K562 (cell line): ENCODE data around the gene EPB41L4A. TPM values are rescaled to one million over a fixed set of nuclear protein-coding genes. Genes with fewer than 3 reads are reported as not detected.

Source experiments
- ATAC-seq: fragments of 200-7000 bp; cut with Tn5 transposase; 3 replicates; pipeline ENCODE4 v1.9.1; 2020; ENCODE audit warnings: moderate library complexity
- BruUV-seq: library from RNA; stranded (reverse); fragments of 400-500 nt; replicated peaks from 2 replicates; lab custom pipeline; 2021; lab: Mats Ljungman, UMichigan
- CTCF ChIA-PET: fragments of 300-600 bp; formaldehyde crosslinking; extraction: SDS; loops from one replicate; lab custom pipeline; 2021; ENCODE audit warnings: low intra/inter-chr PET ratio; lab: Yijun Ruan, JAX
- POLR2A ChIA-PET: fragments of 300-600, 350-650 bp; sonication (Branson Sonifier 250); formaldehyde crosslinking; extraction: SDS; loops from one replicate; lab custom pipeline; 2021; ENCODE audit warnings: antibody characterized with exemption, inconsistent platforms; lab: Yijun Ruan, JAX
- DNase-seq, 4 experiments: peaks; one replicate each; pipeline versions ENCODE4 v3.0.0 to v3.0.0-alpha.2; 2011 to 2018; ENCODE audit warnings: low spot score in 3 of 4, mixed read lengths in 3 of 4; ENCODE audit errors: extremely low read depth in 1 of 4
- FAIRE-seq: peaks from 2 replicates; lab custom pipeline; 2011; peaks lifted over from hg19 to GRCh38; lab: Jason Lieb, UNC
- H2AFZ ChIP-seq: 2 replicates; pipeline ENCODE4 v1.6.0; 2011; ENCODE audit warnings: low read depth, low read length, control low read depth, inconsistent platforms
- H3K27ac ChIP-seq: fragments of 200-600 bp; 3 replicates; pipeline ENCODE4 v1.8.0; 2011; ENCODE audit warnings: low read depth, mild to moderate bottlenecking, control low read depth, inconsistent platforms, low read length, moderate library complexity, mixed read lengths; ENCODE audit errors: extremely low read depth
- H3K27me3 ChIP-seq, 2 experiments: fragments of 300-600 bp in 1 of 2; 2 replicates in 1 of 2; 3 replicates in 1 of 2; pipeline versions ENCODE4 v1.6.0 to v1.8.0; 2011; ENCODE audit warnings: inconsistent platforms in 2 of 2, low read length in 2 of 2, mild to moderate bottlenecking in 1 of 2, mixed read lengths in 1 of 2, moderate library complexity in 1 of 2; ENCODE audit not compliant: control insufficient read depth in 2 of 2, insufficient read depth in 2 of 2
- H3K36me3 ChIP-seq: fragments of 300-600 bp; 3 replicates; pipeline ENCODE4 v1.8.0; 2011; ENCODE audit warnings: mild to moderate bottlenecking, low read length, inconsistent platforms; ENCODE audit not compliant: control insufficient read depth, insufficient read depth
- H3K4me1 ChIP-seq, 2 experiments: fragments of 200-600 bp in 1 of 2; replicated peaks in 1 of 2; 2 replicates in 1 of 2; 3 replicates in 1 of 2; pipeline versions ENCODE4 v1.5.1 to v1.8.0; 2011; ENCODE audit warnings: inconsistent platforms in 2 of 2, low read length in 2 of 2, mild to moderate bottlenecking in 1 of 2, mixed read lengths in 1 of 2, moderate library complexity in 1 of 2; ENCODE audit not compliant: control insufficient read depth in 2 of 2, insufficient read depth in 2 of 2
- H3K4me2 ChIP-seq: 2 replicates; pipeline ENCODE4 v1.6.1; 2011; ENCODE audit warnings: low read length, control low read depth, inconsistent platforms, mixed read lengths; ENCODE audit not compliant: insufficient read depth
- H3K4me3 ChIP-seq: fragments of 200-600 bp; sonication (generic), shearing (Covaris generic); 2 replicates; pipeline ENCODE4 v1.5.1; 2016; ENCODE audit warnings: control low read depth, inconsistent platforms
- H3K79me2 ChIP-seq: fragments of 200-600 bp; 3 replicates; pipeline ENCODE4 v1.8.0; 2011; ENCODE audit warnings: low read length, inconsistent platforms; ENCODE audit not compliant: control insufficient read depth, insufficient read depth
- H3K9ac ChIP-seq, 2 experiments: 2 replicates each; pipeline versions ENCODE4 v1.6.0 to v1.6.1; 2011; ENCODE audit warnings: low read depth in 2 of 2, low read length in 2 of 2, control low read depth in 1 of 2, inconsistent platforms in 1 of 2, mild to moderate bottlenecking in 1 of 2, mixed read lengths in 1 of 2; ENCODE audit not compliant: insufficient read depth in 1 of 2
- H3K9me1 ChIP-seq: one replicate; pipeline ENCODE4 v1.6.0; 2011; ENCODE audit warnings: inconsistent platforms, mild to moderate bottlenecking, low read length, moderate library complexity; ENCODE audit not compliant: control insufficient read depth, insufficient read depth
- H3K9me3 ChIP-seq: replicated peaks from 2 replicates; pipeline ENCODE4 v1.5.1; 2011; ENCODE audit warnings: low read depth, low read length, inconsistent platforms; ENCODE audit not compliant: control insufficient read depth, insufficient read depth
- H4K20me1 ChIP-seq: replicated peaks from 2 replicates; pipeline ENCODE4 v1.6.1; 2011; ENCODE audit warnings: low read length, inconsistent platforms, mixed read lengths; ENCODE audit not compliant: control insufficient read depth, insufficient read depth
- ARID2 ChIP-seq: fragments of 450-650 bp; IDR thresholded peaks from 2 replicates; pipeline ENCODE4 v1.6.1; 2017; ENCODE audit warnings: antibody characterized with exemption, mild to moderate bottlenecking
- CBX2 ChIP-seq: fragments of 200-600 bp; sonication (generic); IDR thresholded peaks from one replicate; pipeline ENCODE4 v1.6.1; 2012; ENCODE audit warnings: mild to moderate bottlenecking, low read length, inconsistent platforms; ENCODE audit not compliant: insufficient read depth, poor library complexity, severe bottlenecking
- DDX20 ChIP-seq: fragments of 450-650 bp; IDR thresholded peaks from 2 replicates; pipeline ENCODE4 v1.6.1; 2016; ENCODE audit warnings: missing genetic modification characterization, low read depth, mild to moderate bottlenecking, missing compliant biosample characterization, moderate library complexity
- GABPA ChIP-seq: fragments of 200-800 bp; sonication (Bioruptor generic); conservative IDR thresholded peaks from 2 replicates; pipeline ENCODE4 v1.6.1; 2016; ENCODE audit warnings: low read depth, missing genetic modification characterization, missing compliant biosample characterization
- HINFP ChIP-seq: fragments of 450-650 bp; conservative IDR thresholded peaks from 2 replicates; pipeline ENCODE4 v1.6.1; 2016; ENCODE audit warnings: missing genetic modification characterization, low read depth, mild to moderate bottlenecking, control low read depth, missing compliant biosample characterization
- MAFF ChIP-seq: IDR thresholded peaks from 2 replicates; pipeline ENCODE4 v1.6.1; 2012; ENCODE audit warnings: low read length, improper control_type of control experiment
- MEIS2 ChIP-seq: fragments of 450-650 bp; IDR thresholded peaks from 2 replicates; pipeline ENCODE4 v1.6.1; 2014; ENCODE audit warnings: mild to moderate bottlenecking; ENCODE audit not compliant: partially characterized antibody
- NR1H2 ChIP-seq: sonication (generic); formaldehyde crosslinking; IDR thresholded peaks from 2 replicates; pipeline ENCODE4 v1.4.0; 2020; ENCODE audit warnings: mild to moderate bottlenecking, missing genetic modification reagents
- PHF8 ChIP-seq: fragments of 200-600 bp; sonication (generic); IDR thresholded peaks from 2 replicates; pipeline ENCODE4 v1.6.1; 2012; ENCODE audit warnings: mixed run types, mild to moderate bottlenecking, inconsistent platforms, low read length, moderate library complexity, borderline replicate concordance
- RAD51 ChIP-seq: fragments of 450-650 bp; IDR thresholded peaks from 2 replicates; pipeline ENCODE4 v1.7.1; 2016; ENCODE audit warnings: low read depth, mild to moderate bottlenecking, borderline replicate concordance
- RHOXF2B ChIP-seq: fragments of 250-450 bp; sonication (Bioruptor Pico); conservative IDR thresholded peaks from 2 replicates; pipeline ENCODE4 v1.5.1; 2021
- SIN3B ChIP-seq: fragments of 450-650 bp; IDR thresholded peaks from 2 replicates; pipeline ENCODE4 v1.6.1; 2017; ENCODE audit warnings: low read depth, mild to moderate bottlenecking, moderate library complexity
- SIX5 ChIP-seq, 2 experiments: IDR thresholded peaks; 2 replicates each; pipeline ENCODE4 v1.6.1; 2011; ENCODE audit warnings: low read length in 2 of 2, borderline replicate concordance in 1 of 2, low read depth in 1 of 2, mild to moderate bottlenecking in 1 of 2, moderate library complexity in 1 of 2; ENCODE audit not compliant: insufficient read depth in 1 of 2
- TEAD4 ChIP-seq, 2 experiments: sonication (generic) in 1 of 2; formaldehyde crosslinking in 1 of 2; IDR thresholded peaks; 2 replicates each; pipeline versions ENCODE4 v1.6.1 to v1.8.0; 2012 to 2022; ENCODE audit warnings: borderline replicate concordance in 1 of 2, inconsistent platforms in 1 of 2, low read length in 1 of 2, mild to moderate bottlenecking in 1 of 2, missing genetic modification reagents in 1 of 2
- ZNF175 ChIP-seq: fragments of 200-800 bp; sonication (Bioruptor generic); IDR thresholded peaks from 2 replicates; pipeline ENCODE4 v1.6.1; 2016; ENCODE audit warnings: low read depth, mild to moderate bottlenecking, missing genetic modification characterization, missing compliant biosample characterization
- ZNF280A ChIP-seq: fragments of 450-650 bp; IDR thresholded peaks from 2 replicates; pipeline ENCODE4 v1.6.1; 2018; ENCODE audit warnings: mild to moderate bottlenecking, low read depth; ENCODE audit not compliant: partially characterized antibody
- ZNF41 ChIP-seq: fragments of 250-450 bp; sonication (Bioruptor Pico); conservative IDR thresholded peaks from 2 replicates; pipeline ENCODE4 v1.4.0; 2020; ENCODE audit warnings: mild to moderate bottlenecking
- ZSCAN29 ChIP-seq: fragments of 450-650 bp; IDR thresholded peaks from 2 replicates; pipeline ENCODE4 v1.6.1; 2017
- in situ Hi-C: fragments of 300-500 bp; cut with MboI; formaldehyde crosslinking; loops from 4 replicates; pipeline ENCODE4 v1.15.0; 2018; ENCODE audit warnings: inconsistent platforms, mixed read lengths
- intact Hi-C: fragments of 100-400 bp; cut with micrococcal nuclease; formaldehyde crosslinking; loops from 2 replicates; pipeline ENCODE4 v1.14.2; 2022
- polyA plus RNA-seq, 8 experiments: library from polyadenylated mRNA; depleted of rRNA in 4 of 8; stranded (reverse) in 5 of 8; unstranded in 3 of 8; fragments of >200 nt; fragmentation: Nextera tagmentation in 2 of 8; fragmentation: Illumina TruSeq in 1 of 8; extraction: Ambion mirVana in 2 of 8; extraction: Trizol in 1 of 8; gene quantifications; 2 replicates each; pipeline versions ENCODE4 v1.2.1 to v1.2.3, GENCODE V29; 2011 to 2014; ENCODE audit warnings: inconsistent platforms in 1 of 8, missing spikeins in 1 of 8
- total RNA-seq, 7 experiments: library from RNA; depleted of rRNA in 6 of 7; stranded (reverse); fragments of >200 nt in 6 of 7; fragmentation: Illumina TruSeq in 2 of 7; extraction: Trizol in 2 of 7; gene quantifications; 2 replicates each; pipeline versions ENCODE4 v1.2.1 to v1.2.3, GENCODE V29; 2011 to 2021; ENCODE audit warnings: low replicate concordance in 1 of 7

EPB41L4A gene
- total and polyA plus RNA-seq, 9 of the 15 experiments (the other 6 are each of a cell fraction or from before 2014, with no cell fraction given) = 0.04 to 0.35 (median 0.12) TPM; not detected in 3

- no peak overlapping the region for H2AFZ ChIP-seq
- no peaks in the 10 kb centered on the region for H3K9me1 ChIP-seq
- ATAC-seq (no peak), DNase-seq (no peak), FAIRE-seq (no peak)
- in situ Hi-C loops (no loop called here), intact Hi-C loops (no loop called here)
- no peaks in the 10 kb centered on the region for H3K4me1 ChIP-seq
- H3K27ac ChIP-seq = no peak overlapping the region
- H3K79me2 ChIP-seq = no peaks in the 10 kb centered on the region
- H3K27me3 ChIP-seq = peaks cover 0 to 4% of the 10 kb centered on the region in 2 experiments; a peak in 1 of 5 replicates
- ChIA-PET CTCF (no interaction called here), POLR2A (interaction anchor here (0.6 kb wide), 1 partner anchor 38 kb away, joined by 3 read pairs; no protein-coding TSS in a partner anchor)
- H4K20me1 ChIP-seq = no peaks in the 10 kb centered on the region
- H3K9ac ChIP-seq = no peak overlapping the region
- no peaks in the 10 kb centered on the region for H3K9me3 ChIP-seq
- BruUV-seq = no TSS peak
- H3K4me2 ChIP-seq = no peak overlapping the region
- TF ChIP-seq ARID2 = no peak
- no peak for TF ChIP-seq TEAD4 (IDR thresholded peaks at IDR 0.05; ENCODE audit: low read length)
- TF ChIP-seq TEAD4 (CRISPR knock-in tag; IDR thresholded peaks at IDR 0.05; ENCODE audit: borderline replicate concordance) = no peak
- no peak for TF ChIP-seq SIN3B
- TF ChIP-seq GABPA (tag) = no peak
- no peak for TF ChIP-seq HINFP (tag)
- TF ChIP-seq ZNF280A = no peak
- no peak for TF ChIP-seq RAD51
- no peak for TF ChIP-seq MAFF
- no peak for TF ChIP-seq DDX20 (tag)
- no peak for TF ChIP-seq CBX2
- no peak for TF ChIP-seq ZSCAN29
- no peak for TF ChIP-seq SIX5 (IDR thresholded peaks at IDR 0.05; ENCODE audit: borderline replicate concordance in 1 of 2, insufficient read depth in 1 of 2, low read depth in 1 of 2, low read length in 2 of 2)
- TF ChIP-seq RHOXF2B (CRISPR knock-in tag) = no peak
- no peak for TF ChIP-seq ZNF175 (CRISPR knock-in tag)
- TF ChIP-seq PHF8 = no peak
- TF ChIP-seq NR1H2 (CRISPR knock-in tag) = no peak
- no peak for TF ChIP-seq MEIS2
- TF ChIP-seq ZNF41 (CRISPR knock-in tag) = no peak
- no peaks in the 10 kb centered on the region for H3K36me3 ChIP-seq
- H3K4me3 ChIP-seq = no peak overlapping the region
These were observed 162.1 kb downstream of the EPB41L4A start for GRCh38 chr5:112257005-112257404.
